Epithelial cell of esophagus (primary cell): ENCODE measurements around the gene KCNK3.

Source experiments
- DNase-seq: peaks from one replicate; pipeline ENCODE4 v3.0.0; 2010; ENCODE audit warnings: low read depth
- H3K4me3 ChIP-seq: 2 replicates; pipeline ENCODE4 v1.5.1; 2011; ENCODE audit warnings: mild to moderate bottlenecking, low read length, control low read depth
- CTCF ChIP-seq: IDR thresholded peaks from 2 replicates; pipeline ENCODE4 v1.5.1; 2011; ENCODE audit warnings: low read depth, mild to moderate bottlenecking, low read length, control low read depth, inconsistent platforms; ENCODE audit not compliant: insufficient read depth; ENCODE audit errors: missing control alignments

The KCNK3 gene

GRCh38 chr2:26723991-26724750 is 31.6 kb downstream of the KCNK3 start:
- peak; percentile 55 for DNase-seq
- TF ChIP-seq CTCF: no peak
- no peak overlapping the region for H3K4me3 ChIP-seq

GRCh38 chr2:26724784-26725520 is 32.4 kb downstream of the KCNK3 start:
- TF ChIP-seq CTCF: no peak
- no peak overlapping the region for H3K4me3 ChIP-seq
- DNase-seq: no peak

GRCh38 chr2:26725521-26725820 is 32.9 kb downstream of the KCNK3 start:
- no peak for TF ChIP-seq CTCF
- no peak for DNase-seq
- no peak overlapping the region for H3K4me3 ChIP-seq

GRCh38 chr2:26726228-26726627 is 33.7 kb downstream of the KCNK3 start:
- DNase-seq: no peak
- no peak for TF ChIP-seq CTCF
- no peak overlapping the region for H3K4me3 ChIP-seq

GRCh38 chr2:26727641-26728561 is 35.4 kb downstream of the KCNK3 start:
- DNase-seq: no peak
- no peak overlapping the region for H3K4me3 ChIP-seq

GRCh38 chr2:26729311-26729710 is 36.8 kb downstream of the KCNK3 start:
- DNase-seq: no peak
- TF ChIP-seq CTCF: no peak

More at GRCh38 chr2:26727641-26728561, 35.4 kb downstream of the KCNK3 start:
- peak; percentile 9 for TF ChIP-seq CTCF

More at GRCh38 chr2:26729311-26729710, 36.8 kb downstream of the KCNK3 start:
- H3K4me3 ChIP-seq: no peak overlapping the region
